Ishikawa (cell line): Measurements from ENCODE around the gene ZMYM1.

Experiments
- CEBPB ChIP-seq: IDR thresholded peaks from 2 replicates; pipeline ENCODE4 v1.6.1; 2012
- EP300 ChIP-seq: IDR thresholded peaks from 2 replicates; pipeline ENCODE4 v1.6.1; 2012; ENCODE audit warnings: borderline replicate concordance
- NFIC ChIP-seq: IDR thresholded peaks from 2 replicates; pipeline ENCODE4 v1.6.1; 2012
- RAD21 ChIP-seq: IDR thresholded peaks from 2 replicates; pipeline ENCODE4 v1.6.1; 2012; ENCODE audit warnings: low read depth
- TAF1 ChIP-seq: IDR thresholded peaks from 2 replicates; pipeline ENCODE4 v1.6.1; 2012; ENCODE audit warnings: low read depth, mild to moderate bottlenecking
- YY1 ChIP-seq: IDR thresholded peaks from 2 replicates; pipeline ENCODE4 v1.6.1; 2012; ENCODE audit warnings: low read depth
- ZBTB7A ChIP-seq: IDR thresholded peaks from 2 replicates; pipeline ENCODE4 v1.6.1; 2012; ENCODE audit warnings: low read depth

DNA sequence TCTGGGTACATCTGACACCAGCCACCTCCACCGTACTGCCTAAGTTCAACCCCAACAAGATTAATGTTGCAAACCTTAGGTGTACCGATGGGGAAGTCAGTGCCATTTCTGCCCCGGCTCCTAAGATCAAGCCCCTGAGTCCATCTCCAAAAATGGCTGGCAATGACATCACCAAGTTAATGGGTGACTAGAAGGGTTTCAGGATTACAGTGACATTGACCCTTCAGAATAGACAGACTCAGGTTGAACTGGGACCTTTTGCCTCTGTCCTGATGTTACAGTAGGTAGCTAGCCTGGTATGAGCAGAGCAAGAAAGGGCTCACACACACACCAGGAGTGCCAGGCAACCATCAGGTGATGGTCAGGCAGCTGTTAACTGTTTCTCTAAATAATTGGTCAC, 25.8 kb upstream of the ZMYM1 start:
- TF ChIP-seq TAF1 (no peak), NFIC (no peak), ZBTB7A (no peak), RAD21 (no peak), YY1 (no peak), EP300 (no peak), CEBPB (no peak)
